NCI-H2227 (cell line): Measurements from ENCODE around the gene SLC22A31.

Experiments used
- DNase-seq: peaks from one replicate; lab custom pipeline; 2025; ENCODE audit not compliant: unreplicated experiment; lab: John Stamatoyannopoulos, UW

The SLC22A31 gene

DNA sequence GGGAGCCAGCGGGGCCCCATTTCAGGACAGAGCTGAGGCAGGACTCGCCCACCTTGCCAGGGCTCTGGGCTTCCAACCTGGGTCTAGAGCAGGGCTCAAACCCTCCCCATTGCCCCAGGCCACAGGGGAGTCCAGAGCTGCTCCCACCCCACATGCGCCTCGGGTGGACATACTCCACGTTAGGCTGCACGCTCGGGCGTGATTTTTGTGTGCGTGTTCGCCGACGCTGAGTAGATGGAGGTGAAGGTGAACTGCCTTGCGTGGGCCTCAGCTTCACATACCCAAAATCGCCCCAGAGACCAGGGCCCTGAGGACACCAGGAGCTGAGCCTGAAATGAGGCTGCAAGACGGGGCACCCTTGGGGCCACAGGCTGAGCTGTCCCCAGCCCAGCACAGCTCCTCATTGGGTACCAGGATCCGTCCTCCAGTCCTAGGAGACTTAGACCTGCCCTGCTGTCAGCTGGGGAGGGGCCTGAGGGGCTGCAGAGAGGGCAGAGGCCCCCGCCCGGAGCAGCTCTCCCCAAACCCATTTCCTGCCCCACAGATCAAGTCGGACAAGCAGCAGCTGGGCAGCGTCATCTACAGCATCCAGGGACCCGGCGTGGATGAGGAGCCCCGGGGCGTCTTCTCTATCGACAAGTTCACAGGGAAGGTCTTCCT, 20.6 kb downstream of the SLC22A31 start:
- no peak for DNase-seq

DNA sequence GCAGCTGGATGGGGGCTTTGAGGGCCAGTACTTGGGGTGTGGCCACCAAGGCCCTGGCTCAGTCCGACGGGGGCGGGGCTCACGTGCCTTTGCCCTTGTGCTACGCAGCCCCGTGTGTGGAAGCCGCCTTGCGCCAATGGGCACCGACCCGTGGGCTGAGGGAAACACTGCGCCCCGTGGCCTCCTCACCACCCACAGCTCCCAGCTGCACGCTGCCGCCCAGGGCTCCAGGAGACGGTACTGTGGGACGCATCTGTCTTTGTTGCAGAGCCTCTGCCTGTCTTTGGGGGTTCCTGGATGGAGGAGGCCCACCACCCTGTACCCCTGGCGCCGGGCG, 21.2 kb downstream of the SLC22A31 start:
- no peak for DNase-seq

DNA sequence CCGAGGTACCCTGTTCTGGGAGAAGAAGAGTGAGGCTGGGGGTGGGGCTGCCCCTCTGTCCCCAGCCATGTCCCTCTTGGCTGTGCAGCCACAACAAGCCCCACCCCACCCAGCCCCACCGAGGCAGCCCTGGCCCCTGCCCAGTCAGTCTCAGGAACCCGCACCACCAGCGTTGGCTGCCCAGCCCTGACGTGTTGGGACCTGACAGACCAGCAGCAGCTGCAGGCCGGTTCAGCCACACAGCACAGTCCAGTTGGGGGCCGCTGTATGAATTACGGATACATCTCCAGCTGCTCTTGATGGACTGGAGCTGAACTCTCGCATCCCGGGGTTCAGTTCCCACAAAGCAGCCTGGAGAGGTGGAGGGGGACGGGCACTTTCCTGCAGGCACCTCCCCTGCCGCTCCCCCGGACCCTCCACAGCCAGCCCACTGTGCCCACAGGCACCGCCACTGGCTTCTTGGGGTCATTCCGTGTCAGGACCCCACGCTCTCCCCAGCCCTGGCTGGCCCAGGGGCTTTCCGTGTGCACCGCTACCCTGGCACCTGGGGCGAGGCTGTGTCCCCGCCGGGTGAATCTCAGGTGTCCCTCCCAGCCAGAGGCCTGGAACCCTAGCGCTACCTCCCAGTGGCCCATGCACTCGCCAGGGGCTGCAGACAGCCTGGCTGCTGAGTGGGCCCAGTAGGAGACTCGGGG, 21.7 kb downstream of the SLC22A31 start:
- DNase-seq = no peak

DNA sequence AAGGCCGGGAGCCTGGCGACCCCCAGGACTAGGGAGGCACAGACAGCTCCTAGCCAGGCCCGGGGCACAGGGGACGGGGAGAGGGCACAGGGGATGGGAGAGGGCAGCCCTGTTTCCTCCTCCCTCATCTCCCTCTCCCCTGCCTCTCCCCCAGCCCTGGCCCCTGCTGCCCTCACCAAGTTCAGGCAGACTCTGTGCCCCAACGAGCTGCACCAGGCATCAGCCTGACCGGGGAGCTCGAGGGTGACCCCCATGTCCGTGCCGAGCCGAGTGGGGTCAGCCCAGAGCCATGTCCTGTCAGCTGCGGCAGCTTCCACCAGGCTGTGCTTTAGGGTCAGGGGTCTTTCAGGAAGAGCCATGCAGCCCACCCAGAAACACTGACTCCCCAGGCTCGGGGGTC, 22.8 kb downstream of the SLC22A31 start:
- DNase-seq = no peak

DNA sequence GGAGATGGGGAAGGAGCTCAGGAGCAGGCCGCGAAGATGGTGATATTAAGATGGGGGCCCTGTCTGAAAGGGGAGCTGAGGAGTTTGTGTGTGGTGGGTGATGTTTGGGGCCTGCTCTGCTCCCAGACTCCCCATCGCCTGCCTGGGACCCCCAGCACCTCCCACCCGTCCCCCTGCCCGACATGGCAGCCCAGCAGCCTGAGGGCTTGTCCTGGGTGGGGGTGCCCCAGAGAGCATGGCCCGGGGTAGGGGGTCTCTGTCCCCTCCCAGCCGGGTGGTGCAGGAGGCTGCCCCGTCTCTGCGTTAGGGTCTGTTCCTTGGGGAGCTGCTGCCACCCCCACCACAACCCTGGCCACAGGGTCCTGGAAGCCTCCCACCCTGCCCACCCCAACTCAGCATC, 23.6 kb downstream of the SLC22A31 start:
- DNase-seq = no peak

DNA sequence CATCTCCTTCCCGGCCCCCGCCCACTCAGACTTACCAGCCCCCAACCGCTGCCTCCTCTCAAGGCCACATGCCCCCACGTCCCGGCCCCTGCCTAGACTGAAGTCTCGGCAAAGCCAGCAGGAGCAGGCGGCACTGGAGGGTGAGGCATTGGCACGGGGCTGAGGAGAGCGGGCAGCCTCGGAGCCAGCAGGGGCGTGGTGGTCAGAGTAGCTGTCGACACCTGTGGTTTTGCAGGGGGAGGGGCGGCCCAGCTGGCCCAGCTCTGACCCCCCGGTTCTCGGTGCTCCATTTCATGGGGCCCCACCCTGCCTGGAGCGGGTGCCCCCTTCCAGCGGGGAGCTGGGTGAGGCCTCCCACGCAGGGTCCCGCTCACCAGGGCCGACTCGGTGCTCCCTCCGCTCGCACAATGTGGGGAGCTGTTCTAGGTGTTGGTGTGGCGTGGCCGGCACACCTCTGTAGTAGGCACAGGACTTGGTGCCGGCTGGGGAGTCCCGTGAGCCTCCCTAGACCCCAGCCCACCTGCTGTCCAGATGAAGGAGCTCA, 24.1 kb downstream of the SLC22A31 start:
- no peak for DNase-seq

DNA sequence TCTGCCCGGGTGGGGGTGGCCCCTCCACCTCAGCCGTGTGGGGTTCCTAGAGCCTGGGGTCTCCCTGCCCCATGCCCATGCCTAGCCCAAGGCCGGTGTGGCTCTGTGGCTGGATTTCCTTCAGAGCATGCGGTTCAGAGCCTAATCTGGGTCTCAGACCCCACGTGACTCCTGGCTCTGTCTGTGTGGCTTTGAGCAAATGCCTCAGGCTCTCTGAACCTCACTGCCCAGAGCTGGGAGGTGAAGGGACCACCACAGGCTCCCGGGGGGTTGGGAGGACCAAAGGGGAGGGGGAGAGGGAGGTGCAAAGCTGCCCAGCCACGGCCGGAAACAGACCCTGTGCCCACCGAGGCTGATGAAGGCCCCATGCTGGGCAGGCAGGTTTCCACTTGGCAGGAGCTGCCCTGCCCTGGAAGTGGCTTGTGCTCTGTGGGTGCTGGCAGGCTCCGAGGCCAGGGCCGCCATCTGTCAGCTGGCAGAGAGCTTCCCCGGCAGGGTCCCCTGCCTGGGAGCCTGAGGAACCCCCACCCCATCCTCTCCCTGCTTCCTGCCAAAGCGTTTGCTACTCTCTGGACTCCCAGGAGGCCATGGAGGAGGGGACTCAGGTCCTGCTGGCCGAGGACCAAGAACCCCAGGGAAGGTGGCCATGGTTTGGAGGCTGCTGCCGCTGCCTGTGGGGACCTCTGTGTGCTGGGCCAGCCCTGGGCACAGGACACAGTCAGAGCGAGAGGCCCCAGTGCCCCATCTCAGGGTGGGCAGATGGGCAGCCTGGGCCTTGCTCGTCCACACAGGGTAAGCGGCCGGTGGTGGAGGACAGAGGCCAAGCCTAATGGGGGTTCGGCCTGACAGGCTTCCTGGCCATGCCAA, 24.8 kb downstream of the SLC22A31 start:
- DNase-seq = no peak

DNA sequence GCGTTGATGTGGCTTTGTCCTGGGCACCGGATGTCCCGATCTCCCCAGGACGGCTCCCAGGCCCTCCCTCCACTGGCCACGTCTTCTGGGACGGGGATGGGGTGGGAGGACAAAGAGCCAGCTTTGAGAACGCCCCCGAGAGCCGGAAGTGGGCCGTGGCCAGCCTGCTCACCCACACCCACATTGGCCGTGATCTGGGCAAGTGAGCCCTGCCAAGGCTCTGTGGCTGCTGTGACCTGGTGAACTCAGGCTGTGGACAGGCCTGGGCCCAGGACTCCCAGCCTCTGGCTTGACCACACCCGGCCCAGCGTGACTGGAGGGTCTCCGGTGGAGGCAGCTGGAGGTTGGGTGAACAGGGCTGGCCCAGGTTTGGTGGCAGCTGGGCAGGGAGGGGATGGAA, 25.5 kb downstream of the SLC22A31 start:
- DNase-seq = no peak

DNA sequence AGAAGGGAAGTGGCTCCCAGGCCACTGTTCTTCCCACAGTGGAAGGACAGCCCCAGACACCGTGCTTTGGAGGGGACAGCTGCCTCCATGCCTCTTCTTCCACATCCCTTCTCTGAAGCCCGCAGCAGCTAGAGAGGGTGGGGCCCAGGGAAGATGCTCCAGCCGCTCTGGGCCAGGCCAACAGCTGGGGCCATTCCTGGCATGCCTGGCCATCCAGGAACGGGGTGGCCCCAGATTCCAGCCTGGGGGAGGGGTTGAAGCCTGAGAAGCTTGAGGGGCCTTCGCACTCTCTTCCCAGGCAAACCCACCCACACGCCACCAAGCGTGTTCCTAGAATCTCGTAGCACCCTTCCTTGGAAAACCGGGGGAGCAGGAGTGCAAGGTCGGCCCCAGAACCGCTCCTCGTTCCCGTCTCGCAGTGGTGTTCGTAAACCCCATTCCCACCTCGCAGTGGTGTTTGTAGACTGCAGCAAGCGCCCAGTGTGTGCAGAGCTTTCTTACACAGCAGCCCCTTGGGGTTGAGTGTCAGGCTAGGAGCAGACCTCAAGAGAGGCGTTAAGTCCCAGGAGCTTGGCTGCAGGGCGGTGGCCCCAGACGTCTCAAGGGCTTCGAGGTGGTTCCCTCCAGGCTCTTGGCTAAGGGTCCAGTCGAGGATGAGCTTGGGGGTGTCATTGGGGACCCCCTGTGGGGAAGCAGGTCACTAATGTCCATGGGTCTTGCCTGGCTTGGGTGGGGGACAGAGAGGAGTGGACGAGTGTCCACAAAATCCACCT, 26.1 kb downstream of the SLC22A31 start:
- DNase-seq = no peak

DNA sequence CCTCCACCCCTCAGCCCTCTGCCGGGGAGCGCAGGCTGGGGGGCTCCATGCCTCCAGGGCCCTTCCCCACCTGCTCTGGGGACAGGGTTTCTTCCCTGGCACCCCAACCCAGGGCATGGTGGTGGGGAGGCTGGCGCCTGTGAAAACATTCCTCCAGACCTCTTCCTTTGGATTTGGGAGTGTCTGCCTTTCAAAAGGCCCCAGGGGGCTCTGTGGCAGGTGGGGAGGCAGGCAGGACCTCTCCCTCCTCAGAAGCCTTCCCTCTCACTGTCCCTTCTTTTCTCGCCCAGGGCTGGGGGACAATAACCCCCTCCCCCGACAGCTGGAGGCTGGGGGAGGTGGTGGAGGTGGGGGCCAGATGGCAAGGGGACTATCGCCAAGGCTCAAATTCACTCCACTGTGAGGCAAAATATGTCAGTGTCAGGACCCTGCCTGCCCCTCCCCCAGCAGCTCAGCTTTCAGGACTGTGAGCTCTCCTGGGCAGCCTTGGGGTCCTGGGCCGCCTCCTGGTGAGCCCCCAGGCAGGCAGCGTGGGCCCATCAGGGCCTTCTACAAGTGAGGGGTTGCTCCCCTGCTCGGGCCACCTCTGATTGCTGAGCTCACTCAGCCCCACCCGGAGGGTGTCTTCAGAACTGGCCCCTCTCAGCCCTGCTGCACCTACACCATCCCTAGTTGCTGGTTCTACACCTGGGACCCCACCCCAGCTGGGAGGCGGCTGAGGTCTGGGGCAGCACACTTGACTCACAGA, 27.0 kb downstream of the SLC22A31 start:
- no peak for DNase-seq

DNA sequence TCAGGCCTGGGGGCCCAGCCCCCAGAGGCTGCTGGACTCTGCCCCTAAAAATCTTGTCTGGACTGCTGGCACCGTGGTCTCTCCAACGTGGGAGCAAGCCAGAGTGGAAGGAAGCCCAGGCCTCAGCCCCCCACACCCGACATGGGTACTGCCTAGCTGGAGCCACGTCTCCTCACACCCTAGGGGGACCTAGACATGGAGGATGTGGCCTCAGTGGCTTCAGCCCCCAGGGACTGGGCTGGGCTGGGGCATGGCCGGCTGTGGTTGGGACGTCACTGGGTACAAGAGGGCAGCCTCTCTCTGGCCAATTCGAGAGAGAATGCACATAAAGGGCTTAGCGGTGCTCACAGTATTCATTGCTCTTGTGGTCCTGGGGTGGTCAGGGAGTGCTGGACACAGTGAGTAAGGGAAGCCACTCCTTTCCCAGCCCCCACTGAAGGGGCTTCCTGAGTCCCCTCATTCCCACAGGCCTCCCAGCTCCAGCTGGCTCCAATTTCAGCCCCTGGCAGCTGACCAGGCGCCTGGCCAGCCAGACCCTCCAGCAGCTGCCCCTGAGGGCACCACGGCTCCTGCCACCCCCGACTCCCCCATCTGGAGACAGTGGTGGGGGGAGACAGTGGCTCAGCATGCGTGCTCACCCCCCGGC, 27.7 kb downstream of the SLC22A31 start:
- DNase-seq = no peak

DNA sequence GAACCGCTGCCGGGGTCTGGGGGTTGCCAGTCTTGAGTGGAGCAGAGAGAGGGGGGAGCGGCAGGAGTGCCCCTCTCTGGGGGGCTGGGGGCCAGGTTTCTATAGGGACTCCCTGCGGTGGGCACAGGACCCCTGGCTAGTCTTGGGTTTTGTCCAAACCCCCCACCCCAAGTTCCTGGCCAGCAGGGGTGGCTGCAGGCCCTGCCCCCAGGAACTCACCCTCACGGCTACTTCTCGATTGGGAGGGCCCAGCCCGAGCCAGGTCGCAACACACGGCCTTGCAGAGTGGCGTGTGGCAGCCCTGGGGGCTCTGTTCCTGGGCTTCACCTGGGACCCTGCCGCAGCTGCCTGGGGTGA, 28.2 kb downstream of the SLC22A31 start:
- no peak for DNase-seq

DNA sequence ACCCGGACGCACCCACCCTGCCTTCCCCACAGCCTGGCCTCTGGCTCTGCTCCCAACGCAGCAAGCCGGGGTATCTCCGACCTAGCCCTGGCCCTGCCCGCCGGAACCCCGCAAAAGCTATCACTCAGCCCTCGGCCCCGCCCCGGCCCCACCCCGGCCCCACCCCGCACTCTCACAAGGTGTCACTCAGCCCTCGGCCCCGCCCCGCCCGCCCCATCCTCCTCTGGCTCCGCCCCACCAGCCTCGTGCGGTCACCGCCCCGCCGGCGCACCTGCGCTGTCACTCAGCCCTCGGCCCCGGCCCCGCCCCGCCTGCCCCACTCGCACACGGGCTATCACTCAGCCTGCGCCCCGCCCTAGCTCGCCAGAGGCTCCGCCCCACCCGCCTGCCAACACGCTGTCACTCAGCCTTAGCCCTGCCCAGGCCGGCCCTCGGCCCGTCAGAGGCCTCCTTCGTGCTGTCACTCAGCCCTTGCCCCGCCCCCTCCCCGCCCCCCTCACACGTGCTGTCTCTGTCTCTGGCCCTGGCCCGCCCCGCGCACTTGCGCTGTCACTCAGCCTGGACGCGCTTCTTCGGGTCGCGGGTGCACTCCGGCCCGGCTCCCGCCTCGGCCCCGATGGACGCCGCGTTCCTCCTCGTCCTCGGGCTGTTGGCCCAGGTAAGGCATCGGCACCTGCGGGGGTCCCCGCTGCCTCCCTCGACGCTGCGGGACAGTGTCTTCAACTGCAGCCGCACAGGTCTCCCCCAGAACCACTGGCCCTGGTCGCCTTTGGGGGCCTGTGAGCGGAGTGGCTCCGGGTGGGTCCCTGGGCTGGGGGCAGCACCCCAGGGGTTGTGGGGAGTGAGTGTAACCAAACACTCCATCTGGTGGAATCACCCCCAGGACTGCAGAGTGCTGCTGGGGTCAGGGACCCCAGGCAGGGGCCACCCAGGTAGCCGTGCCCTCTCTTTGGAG, 28.8 kb downstream of the SLC22A31 start, which contains the start of gene CDH15:
Gene CDH15 (plus strand): TSS at position 533 of the 955 bp plus-strand sequence. CDS start 84 bp downstream, at position 617.
- peak; percentile 95 for DNase-seq

DNA sequence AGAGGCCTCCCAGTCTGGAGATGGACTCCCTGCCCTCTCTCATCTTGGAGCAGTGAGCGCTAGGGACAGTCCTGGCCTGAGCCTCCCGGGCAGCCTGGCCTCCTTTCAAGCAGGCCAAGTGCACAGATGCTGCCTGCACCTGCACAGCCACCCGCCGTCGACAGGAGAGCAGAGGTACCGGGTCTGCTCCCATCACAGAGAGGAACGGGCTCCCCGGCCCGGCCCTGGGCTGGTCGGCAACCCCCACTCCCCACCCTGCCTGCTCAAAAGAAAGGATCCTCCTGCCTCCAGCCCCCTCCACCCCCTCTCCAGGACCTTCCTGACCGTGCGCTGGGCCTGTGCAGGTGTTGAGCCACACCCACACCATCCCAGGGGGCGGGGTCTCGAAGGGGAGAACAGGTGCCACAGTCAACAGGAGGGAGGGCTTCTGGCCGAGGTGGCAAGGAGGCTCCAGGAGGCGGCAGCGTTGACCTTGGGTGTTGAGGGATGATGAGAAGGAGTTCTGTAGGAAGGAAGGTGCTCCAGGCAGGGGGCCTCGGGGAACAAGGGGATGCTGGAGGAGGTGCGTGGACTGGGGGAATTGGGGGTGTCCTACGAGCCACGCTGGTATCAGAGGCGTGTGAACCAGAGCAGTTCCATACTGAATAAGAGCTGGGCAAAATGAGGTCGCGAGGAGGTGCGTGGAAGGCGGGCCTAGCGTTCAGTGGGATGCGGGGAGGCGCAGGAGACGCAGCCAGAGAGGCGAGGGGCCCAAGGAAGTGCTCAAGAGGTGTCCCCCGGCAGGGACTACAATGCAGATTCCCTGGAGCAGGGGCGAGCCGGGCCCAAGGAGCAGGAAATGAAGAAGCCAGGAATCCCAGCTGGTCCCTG, 29.8 kb downstream of the SLC22A31 start:
- no peak for DNase-seq

DNA sequence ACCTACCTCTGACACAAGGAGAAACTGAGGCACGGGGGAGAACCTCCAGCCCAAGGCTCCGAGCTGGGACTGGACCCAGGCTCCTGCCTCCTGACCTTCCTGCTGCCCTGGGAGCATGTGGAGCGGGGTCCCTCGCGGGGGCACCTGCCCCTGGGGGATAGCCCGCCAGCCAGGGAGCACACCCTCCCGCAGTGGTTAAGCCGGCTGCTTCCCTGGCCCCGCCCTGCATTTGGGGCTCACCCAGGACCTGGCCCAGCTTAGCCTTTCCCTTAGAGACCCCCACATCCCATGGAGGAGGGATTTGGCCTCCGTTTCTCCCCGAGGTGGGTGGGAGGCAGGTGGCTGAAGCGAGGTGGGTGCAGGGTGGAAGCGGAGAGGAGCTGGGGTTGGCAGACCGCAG, 30.6 kb downstream of the SLC22A31 start:
- DNase-seq = no peak

DNA sequence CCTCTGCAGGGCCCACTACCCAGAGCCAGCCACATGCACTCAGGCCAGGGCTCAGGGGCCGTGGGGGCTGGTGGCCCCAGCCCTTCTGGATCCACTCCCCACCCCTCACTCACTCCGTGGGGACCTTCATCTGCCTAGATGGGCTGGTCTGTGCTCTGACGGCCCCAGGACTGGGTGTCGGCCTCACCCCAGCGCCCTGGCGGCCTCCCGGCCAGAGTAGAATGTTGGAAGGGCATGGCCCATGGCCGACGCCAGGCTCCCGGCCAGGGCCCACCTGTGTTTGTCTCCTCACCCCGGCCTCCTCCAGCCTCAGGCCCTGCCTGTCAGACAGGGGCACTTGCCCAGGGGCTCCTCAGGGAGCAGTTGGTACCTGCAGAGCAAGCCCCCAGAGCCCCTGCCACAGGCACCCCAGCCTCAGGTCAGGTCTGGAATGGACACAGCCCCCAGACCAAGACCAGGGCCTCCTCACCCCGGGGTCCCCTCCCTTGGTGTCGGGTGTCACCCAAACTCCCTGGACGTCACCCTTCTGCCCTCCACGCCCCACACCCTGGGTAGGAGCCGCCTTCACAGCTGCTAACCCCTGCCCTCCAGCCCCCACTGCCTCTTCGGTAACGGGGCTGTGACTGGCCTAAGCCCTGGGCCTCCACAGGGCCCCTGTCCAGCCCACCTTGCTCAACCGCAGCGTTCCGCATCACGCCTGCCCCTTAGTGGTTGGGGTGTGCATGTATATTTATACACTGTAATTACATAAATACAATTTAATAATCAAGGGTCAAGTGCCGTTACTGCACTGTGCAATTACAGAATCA, 31.8 kb downstream of the SLC22A31 start:
- DNase-seq = peak; percentile 52

DNA sequence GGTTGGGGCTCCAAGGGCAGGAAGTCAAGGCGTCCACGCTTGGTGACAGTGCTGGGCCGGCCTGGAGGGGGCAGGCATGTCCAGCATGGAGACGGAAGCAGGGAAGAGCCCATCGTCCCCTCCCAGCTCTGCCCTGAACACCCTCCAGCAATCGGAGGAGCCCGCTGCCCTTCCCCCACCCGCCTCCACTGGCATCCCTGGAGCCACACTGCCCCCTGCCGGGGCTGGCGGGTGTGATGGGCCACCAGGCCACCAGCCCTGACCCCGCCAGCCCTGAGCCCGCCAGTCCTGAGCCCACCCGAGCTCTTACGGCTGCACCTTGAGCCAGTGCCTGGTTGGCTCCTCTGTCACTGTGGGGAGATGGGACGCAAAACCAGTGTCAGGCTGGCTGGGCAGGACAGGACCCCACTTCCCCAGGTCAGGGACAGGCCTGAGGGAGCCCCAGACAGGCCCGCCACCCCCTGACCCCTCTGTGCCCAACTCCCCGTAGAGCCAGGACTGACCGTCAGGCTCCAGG, 32.9 kb downstream of the SLC22A31 start:
- peak; percentile 70 for DNase-seq
